ENCODE measurements around the gene ACOD1. TPM values are rescaled to one million over a fixed set of nuclear protein-coding genes. Genes with fewer than 3 reads are reported as not detected.

ACOD1 gene
- total RNA-seq, 1 donor from 2014 or later: not detected

DNA sequence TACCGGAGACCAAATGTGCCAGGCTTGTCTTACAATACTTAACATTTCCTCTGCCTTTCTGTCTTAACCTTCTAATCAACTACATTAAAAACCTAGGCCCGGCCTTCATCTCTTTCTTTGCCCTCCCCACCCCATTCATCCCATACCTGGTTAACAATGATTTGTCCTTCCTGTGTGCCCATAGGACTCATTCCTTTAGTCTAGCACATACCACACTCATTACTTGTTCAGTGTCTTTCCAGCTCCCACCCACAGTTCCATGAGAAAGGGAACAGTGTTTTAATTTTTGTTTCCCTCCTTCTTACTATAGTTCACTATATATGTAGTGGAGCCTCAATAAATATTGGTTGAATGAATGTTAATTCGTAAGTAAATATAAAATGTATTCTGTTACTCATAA, 46.0 kb downstream of the ACOD1 start:
- TF ChIP-seq CTCF (IDR thresholded peaks at IDR 0.05): no peak
- Mint-ChIP-seq H3K4me1 (peaks cover 41% of the 10 kb centered on the region), H3K27ac (peak overlapping the region; percentile 46), H3K36me3 (ENCODE audit: low read depth) (peaks cover 41% of the 10 kb centered on the region), H3K27me3 (no peaks in the 10 kb centered on the region), H3K9me3 (no peaks in the 10 kb centered on the region), H3K4me3 (peak overlapping the region; percentile 33)
- DNase-seq (no peak), ATAC-seq (ENCODE audit: low read depth) (no peak)
- intact Hi-C loops (cut with micrococcal nuclease): loop anchor here (5.0 kb wide), 1 partner anchor 1447 kb away; the partner anchor contains the start of gene UCHL3
- POLR2A ChIA-PET: interaction anchor here (4.7 kb wide), 1 partner anchor 32 kb away, joined by 76 read pairs; the partner anchor contains the start of gene FBXL3
- CTCF ChIA-PET: interaction anchor here (1.1 kb wide), 1 partner anchor 9 kb away, joined by 5 read pairs; no protein-coding TSS in a partner anchor

GRCh38 chr13:77000475-77000874, 52.2 kb downstream of the ACOD1 start:
- ATAC-seq (ENCODE audit: low read depth): no peak
- H3K4me1 Mint-ChIP-seq: peaks cover 25% of the 10 kb centered on the region
- POLR2A ChIA-PET: interaction anchor here (1.8 kb wide), 1 partner anchor 8 kb away, joined by 11 read pairs; the partner anchor contains the start of gene CLN5

DNA sequence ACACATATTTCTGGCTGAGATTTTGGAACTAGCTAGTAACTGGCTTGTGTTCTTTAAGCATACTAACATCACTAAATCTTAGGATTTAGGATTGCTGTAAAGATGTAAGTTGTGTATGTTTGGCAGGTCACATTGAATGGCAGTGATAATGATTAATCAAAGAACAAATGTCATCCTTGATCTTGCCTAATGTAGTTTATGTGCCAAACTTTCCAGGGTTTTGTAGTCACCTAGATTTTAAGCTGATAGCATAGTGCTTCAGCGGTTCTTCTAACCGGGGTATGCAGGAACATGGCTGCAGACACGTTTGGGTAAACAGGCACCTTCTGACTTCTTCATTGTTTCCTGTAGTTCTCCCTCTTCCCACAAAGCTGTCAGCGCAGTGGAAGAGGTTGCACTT, 53.2 kb downstream of the ACOD1 start:
- peak overlapping the region; percentile 6 for H3K27ac Mint-ChIP-seq
- peaks cover 22% of the 10 kb centered on the region for H3K4me1 Mint-ChIP-seq
- no peaks in the 10 kb centered on the region for H3K27me3 Mint-ChIP-seq
- DNase-seq: no peak
- ATAC-seq (ENCODE audit: low read depth): no peak
- TF ChIP-seq CTCF (IDR thresholded peaks at IDR 0.05): no peak
- H3K36me3 Mint-ChIP-seq (ENCODE audit: low read depth): peaks cover 62% of the 10 kb centered on the region
- no peak overlapping the region for H3K4me3 Mint-ChIP-seq
- ChIA-PET CTCF (interaction anchor here (0.9 to 1.9 kb wide), 9 partner anchors 9 to 1132 kb away, joined by 3 to 5 read pairs (median 3); partner anchors contain the start of gene CLN5), POLR2A (interaction anchor here (1.8 kb wide), 1 partner anchor 9 kb away, joined by 11 read pairs; the partner anchor contains the start of gene CLN5)
- intact Hi-C loops (cut with micrococcal nuclease): no loop called here
- no peaks in the 10 kb centered on the region for H3K9me3 Mint-ChIP-seq

More at GRCh38 chr13:77000475-77000874, 52.2 kb downstream of the ACOD1 start:
- CTCF ChIA-PET: interaction anchor here (1.0 kb wide), 1 partner anchor 8 kb away, joined by 4 read pairs; the partner anchor contains the start of gene CLN5
- intact Hi-C loops (cut with micrococcal nuclease): no loop called here
- DNase-seq: no peak
- H3K36me3 Mint-ChIP-seq (ENCODE audit: low read depth): peaks cover 66% of the 10 kb centered on the region
- no peaks in the 10 kb centered on the region for H3K9me3 Mint-ChIP-seq
- no peaks in the 10 kb centered on the region for H3K27me3 Mint-ChIP-seq
- TF ChIP-seq CTCF (IDR thresholded peaks at IDR 0.05): no peak
- H3K27ac Mint-ChIP-seq: no peak overlapping the region
- no peak overlapping the region for H3K4me3 Mint-ChIP-seq

DNA sequence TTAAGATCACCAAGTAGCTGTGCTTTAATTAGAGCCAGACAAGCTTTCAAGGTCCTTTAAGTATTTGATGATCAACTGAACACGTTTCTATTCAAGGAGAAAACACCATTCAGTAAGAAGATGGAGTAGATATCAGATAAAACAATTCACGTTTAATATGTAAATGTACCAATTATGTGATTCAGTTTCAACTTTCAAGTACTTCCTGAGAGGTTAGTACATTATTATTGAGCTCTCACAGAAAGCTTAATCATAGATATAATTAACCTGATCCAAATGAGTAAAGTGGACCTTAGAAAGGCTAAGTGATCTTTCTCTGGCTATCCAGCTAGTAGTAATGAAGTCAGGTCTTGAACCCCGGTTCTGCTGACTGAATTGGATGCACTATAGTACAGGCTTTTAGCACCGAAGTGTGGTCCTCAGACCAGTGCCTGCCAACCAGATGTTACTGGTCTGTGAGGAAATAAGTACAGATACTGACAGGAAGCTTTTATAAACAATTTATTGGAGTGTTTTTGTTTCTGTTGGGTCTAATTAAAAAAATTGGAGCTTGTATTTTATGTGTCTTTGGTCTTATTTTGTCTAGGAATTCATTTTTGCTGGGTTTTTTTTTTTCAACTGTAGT, 53.8 kb downstream of the ACOD1 start:
- H3K4me1 Mint-ChIP-seq: peaks cover 20% of the 10 kb centered on the region
- H3K27me3 Mint-ChIP-seq: no peaks in the 10 kb centered on the region
- POLR2A ChIA-PET: interaction anchor here (1.8 kb wide), 1 partner anchor 10 kb away, joined by 11 read pairs; the partner anchor contains the start of gene CLN5
- CTCF ChIA-PET: interaction anchor here (0.9 to 1.9 kb wide), 8 partner anchors 9 to 1132 kb away, joined by 3 to 5 read pairs (median 3); no protein-coding TSS in a partner anchor
- H3K9me3 Mint-ChIP-seq: no peaks in the 10 kb centered on the region
- intact Hi-C loops (cut with micrococcal nuclease): no loop called here
- H3K36me3 Mint-ChIP-seq (ENCODE audit: low read depth): peaks cover 61% of the 10 kb centered on the region
- peak overlapping the region; percentile 61 for H3K27ac Mint-ChIP-seq
- H3K4me3 Mint-ChIP-seq: no peak overlapping the region
- ATAC-seq (ENCODE audit: low read depth) (no peak), DNase-seq (no peak)
- TF ChIP-seq CTCF (IDR thresholded peaks at IDR 0.05): no peak

DNA sequence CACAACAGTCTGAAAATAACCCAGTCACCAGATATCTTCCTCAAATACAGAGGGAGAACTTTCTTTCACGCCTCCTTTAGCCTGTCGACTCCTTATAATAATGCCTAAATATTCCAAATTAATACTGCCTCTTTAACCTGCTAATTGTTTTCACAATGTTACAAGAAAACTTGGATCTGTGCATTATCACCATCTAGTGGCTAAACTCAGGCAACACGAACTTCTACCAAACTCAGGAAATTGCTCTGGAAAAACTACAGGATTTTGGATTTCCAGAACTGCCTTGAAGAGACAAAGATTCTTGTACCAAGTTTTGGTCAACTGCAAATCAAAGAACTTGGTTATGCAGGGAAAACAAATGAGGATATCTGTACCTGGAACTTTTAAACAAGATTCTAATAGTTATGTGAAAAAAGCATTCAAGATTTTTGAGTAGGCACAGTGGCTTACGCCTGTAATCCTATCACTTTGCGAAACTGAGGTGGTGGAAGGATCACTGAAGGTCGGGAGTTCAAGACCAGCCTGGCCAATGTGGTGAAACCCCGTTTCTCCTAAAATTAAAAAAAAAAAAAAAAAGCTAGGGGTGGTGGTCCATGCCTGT, 54.4 kb downstream of the ACOD1 start:
- DNase-seq: no peak
- no peak for TF ChIP-seq CTCF (IDR thresholded peaks at IDR 0.05)
- Mint-ChIP-seq H3K4me3 (no peak overlapping the region), H3K4me1 (peaks cover 20% of the 10 kb centered on the region), H3K27me3 (no peaks in the 10 kb centered on the region), H3K9me3 (no peaks in the 10 kb centered on the region), H3K27ac (no peak overlapping the region), H3K36me3 (ENCODE audit: low read depth) (peaks cover 58% of the 10 kb centered on the region)
- ChIA-PET POLR2A (interaction anchor here (0.6 to 1.8 kb wide), 3 partner anchors 11 to 46 kb away, joined by 4 to 11 read pairs (median 4); partner anchors contain the start of gene CLN5), CTCF (interaction anchor here (0.6 to 1.9 kb wide), 8 partner anchors 9 to 1133 kb away, joined by 3 to 5 read pairs (median 4); no protein-coding TSS in a partner anchor)
- no peak for ATAC-seq (ENCODE audit: low read depth)
- intact Hi-C loops (cut with micrococcal nuclease): no loop called here

Measured in activated B cell treated with CpG ODN at 0.5 μM for 24 hours (primary cell).